Gastrocnemius medialis (tissue), 4 donors: ENCODE measurements around the gene XPNPEP1. TPM values are rescaled to one million over a fixed set of nuclear protein-coding genes. Genes with fewer than 3 reads are reported as not detected.
"Not testable (repeated sequence)": the region's sequence is repeated elsewhere in the genome, so short reads cannot be mapped to it uniquely, and the experiment has no call there.

ENCODE experiments used
- ATAC-seq, 2 donors: fragments of 150-250 bp; one replicate each; pipeline ENCODE4 v1.9.1; 2016
- DNase-seq, 2 donors: peaks; one replicate each; pipeline ENCODE4 v3.0.0-alpha.2; 2019
- H3K27ac ChIP-seq, 4 donors: fragments of 200-600 bp; sonication (generic); 1 replicate in 1 of 4; 2 replicates in 3 of 4; pipeline ENCODE4 v1.5.1; 2016 to 2018; ENCODE audit warnings: mild to moderate bottlenecking in 2 of 4, moderate library complexity in 1 of 4
- H3K27me3 ChIP-seq, 3 donors: fragments of 200-600 bp; sonication (generic) in 2 of 3; 1 replicate in 1 of 3; 2 replicates in 2 of 3; pipeline versions ENCODE4 v1.5.1 to v1.6.0; 2016 to 2019; ENCODE audit warnings: mild to moderate bottlenecking in 1 of 3, moderate library complexity in 1 of 3
- H3K36me3 ChIP-seq, 2 donors: fragments of 200-600 bp; sonication (generic) in 1 of 2; one replicate each; pipeline ENCODE4 v1.5.1; 2017 to 2018
- H3K4me1 ChIP-seq, 2 donors: fragments of 200-600 bp; sonication (generic) in 1 of 2; one replicate each; pipeline ENCODE4 v1.5.1; 2016 to 2017; ENCODE audit warnings: mild to moderate bottlenecking in 2 of 2
- H3K4me3 ChIP-seq, 4 donors: fragments of 200-600 bp; sonication (generic) in 3 of 4; 1 replicate in 1 of 4; 2 replicates in 3 of 4; pipeline ENCODE4 v1.5.1; 2016 to 2019; ENCODE audit warnings: mild to moderate bottlenecking in 2 of 4
- H3K9me3 ChIP-seq, 3 donors: fragments of 200-600 bp; sonication (generic) in 2 of 3; 1 replicate in 1 of 3; 2 replicates in 2 of 3; pipeline ENCODE4 v1.5.1; 2016 to 2019
- CTCF ChIP-seq, 5 experiments: fragments of 450-650 bp in 3 of 5; fragments of 200-600 bp in 2 of 5; sonication (generic) in 2 of 5; IDR thresholded peaks in 4 of 5; conservative IDR thresholded peaks in 1 of 5; 1 replicate in 4 of 5; 2 replicates in 1 of 5; pipeline ENCODE4 v1.5.1; 2016 to 2019; ENCODE audit warnings: antibody characterized with exemption in 5 of 5, mild to moderate bottlenecking in 3 of 5, moderate library complexity in 3 of 5
- POLR2A ChIP-seq, 2 donors: fragments of 450-650 bp; IDR thresholded peaks; one replicate each; pipeline ENCODE4 v1.6.1; 2017; ENCODE audit warnings: antibody characterized with exemption in 2 of 2, mild to moderate bottlenecking in 2 of 2, moderate library complexity in 2 of 2
- in situ Hi-C, 4 donors: fragments of 200-750 bp; cut with MboI; loops; one replicate each; pipeline versions ENCODE4 v1.15.0 to v1.8.0; 2017; ENCODE audit warnings: low sequenced_read_pairs in 4 of 4
- intact Hi-C: fragments of 100-400 bp; cut with DNase I; formaldehyde crosslinking; loops from one replicate; pipeline ENCODE4 v1.15.1; 2023; ENCODE audit warnings: low total_unique reads
- total RNA-seq, 4 donors: library from RNA; depleted of rRNA; stranded (reverse); fragments of >200 nt; gene quantifications; one replicate each; pipeline versions ENCODE4 v1.1.0 to v1.2.3, GENCODE V29; 2016

The XPNPEP1 gene
- total RNA-seq, 4 donors from 2014 or later, result 39.9 to 72.3 (median 64.0) TPM

- no peak overlapping the region for H3K4me3 ChIP-seq
- in situ Hi-C loops (no loop called here), intact Hi-C loops (no loop called here)
- H3K27me3 ChIP-seq, result no peaks in the 10 kb centered on the region
- DNase-seq, result no peak
- H3K4me1 ChIP-seq, result peaks cover 23 to 28% of the 10 kb centered on the region in 2 donors
- H3K36me3 ChIP-seq, result no peaks in the 10 kb centered on the region
- no peaks in the 10 kb centered on the region for H3K9me3 ChIP-seq
- no peak overlapping the region for H3K27ac ChIP-seq
- ATAC-seq, result no peak
- TF ChIP-seq POLR2A (IDR thresholded peaks at IDR 0.05) (no peak), CTCF (IDR thresholded peaks at IDR 0.05 in 4 of 5, conservative IDR thresholded peaks at IDR 0.05 in 1 of 5) (no peak)
Observed at GRCh38 chr10:109919220-109919619, 4.1 kb downstream of the XPNPEP1 start.

- intact Hi-C loops, H3K27me3 ChIP-seq, ATAC-seq, H3K36me3 ChIP-seq, in situ Hi-C loops, H3K4me3 ChIP-seq, DNase-seq, H3K9me3 ChIP-seq, H3K27ac ChIP-seq: not testable (repeated sequence)
- H3K4me1 ChIP-seq, result peaks cover 27 to 29% of the 10 kb centered on the region in 2 donors
Observed at GRCh38 chr10:109918707-109919106, 4.6 kb downstream of the XPNPEP1 start.

- in situ Hi-C loops, result no loop called here
- peaks cover 17 to 26% of the 10 kb centered on the region in 2 donors for H3K4me1 ChIP-seq
- H3K27me3 ChIP-seq, result no peaks in the 10 kb centered on the region
- no peak for ATAC-seq
- H3K36me3 ChIP-seq, result no peaks in the 10 kb centered on the region
- H3K27ac ChIP-seq, result peak overlapping the region in 1 of 4 donors; percentile 13
- intact Hi-C loops, result no loop called here
- no peaks in the 10 kb centered on the region for H3K9me3 ChIP-seq
- no peak overlapping the region for H3K4me3 ChIP-seq
- DNase-seq, result no peak
- no peak for TF ChIP-seq POLR2A (IDR thresholded peaks at IDR 0.05)
Observed at GRCh38 chr10:109915566-109915965, 7.7 kb downstream of the XPNPEP1 start.

- H3K27me3 ChIP-seq, result no peaks in the 10 kb centered on the region
- no peaks in the 10 kb centered on the region for H3K36me3 ChIP-seq
- no peak overlapping the region for H3K27ac ChIP-seq
- H3K4me1 ChIP-seq, result peaks cover 17 to 26% of the 10 kb centered on the region in 2 donors
- DNase-seq (no peak), ATAC-seq (no peak)
- intact Hi-C loops (no loop called here), in situ Hi-C loops (no loop called here)
- no peak overlapping the region for H3K4me3 ChIP-seq
- H3K9me3 ChIP-seq, result no peaks in the 10 kb centered on the region
- TF ChIP-seq POLR2A (IDR thresholded peaks at IDR 0.05), result no peak
- no peak for TF ChIP-seq CTCF (IDR thresholded peaks at IDR 0.05 in 4 of 5, conservative IDR thresholded peaks at IDR 0.05 in 1 of 5)
Observed at GRCh38 chr10:109914966-109915365, 8.3 kb downstream of the XPNPEP1 start.

GRCh38 chr10:109913306-109913892 lies 9.9 kb downstream of the XPNPEP1 start:
- Histone ChIP-seq H3K4me1 (peaks cover 17 to 26% of the 10 kb centered on the region in 2 donors), H3K9me3 (no peaks in the 10 kb centered on the region), H3K27ac (no peak overlapping the region), H3K36me3 (no peaks in the 10 kb centered on the region), H3K27me3 (no peaks in the 10 kb centered on the region), H3K4me3 (no peak overlapping the region)
- DNase-seq, result no peak
- in situ Hi-C loops, result no loop called here
- no peak for TF ChIP-seq CTCF (IDR thresholded peaks at IDR 0.05 in 4 of 5, conservative IDR thresholded peaks at IDR 0.05 in 1 of 5)
- TF ChIP-seq POLR2A (IDR thresholded peaks at IDR 0.05), result no peak
- ATAC-seq, result no peak
- intact Hi-C loops, result no loop called here
